Adrenal gland (tissue), 12 donors: ENCODE measurements around the gene C10orf90. TPM values are rescaled to one million over a fixed set of nuclear protein-coding genes. Genes with fewer than 3 reads are reported as not detected.
"Not testable (repeated sequence)": the region's sequence is repeated elsewhere in the genome, so short reads cannot be mapped to it uniquely, and the experiment has no call there.

Experiments used
- DNase-seq, 7 donors: peaks; one replicate each; pipeline ENCODE4 v3.0.0-alpha.2; 2019 to 2020
- H3K27ac ChIP-seq, 5 donors: fragments of 200-600 bp; sonication (generic) in 4 of 5; 1 replicate in 3 of 5; 2 replicates in 2 of 5; pipeline versions ENCODE4 v1.5.1 to v1.8.0; 2016 to 2020; ENCODE audit warnings: mild to moderate bottlenecking in 1 of 5
- H3K27me3 ChIP-seq: fragments of 200-600 bp; 2 replicates; pipeline ENCODE4 v1.8.0; 2021
- H3K36me3 ChIP-seq, 2 donors: fragments of 200-600 bp; replicated peaks in 1 of 2; 1 replicate in 1 of 2; 2 replicates in 1 of 2; pipeline versions ENCODE4 v1.5.1 to v1.8.0; 2018 to 2022
- H3K4me1 ChIP-seq, 2 donors: fragments of 200-600 bp; replicated peaks in 1 of 2; 1 replicate in 1 of 2; 2 replicates in 1 of 2; pipeline versions ENCODE4 v1.5.1 to v1.8.0; 2018 to 2021
- H3K4me3 ChIP-seq, 4 donors: fragments of 200-600 bp; sonication (generic) in 3 of 4; one replicate each; pipeline ENCODE4 v1.5.1; 2016 to 2018
- H3K9me3 ChIP-seq, 3 donors: fragments of 200-600 bp; sonication (generic) in 1 of 3; replicated peaks in 1 of 3; 1 replicate in 2 of 3; 2 replicates in 1 of 3; pipeline versions ENCODE4 v1.5.1 to v1.8.0; 2016 to 2021
- CTCF ChIP-seq, 6 experiments: fragments of 450-650 bp in 4 of 6; fragments of 200-600 bp in 2 of 6; sonication (generic) in 1 of 6; IDR thresholded peaks; 1 replicate in 5 of 6; 2 replicates in 1 of 6; pipeline versions ENCODE4 v1.5.1 to v1.8.0; 2016 to 2021; ENCODE audit warnings: antibody characterized with exemption in 6 of 6, mild to moderate bottlenecking in 2 of 6, moderate library complexity in 1 of 6
- POLR2A ChIP-seq, 2 donors: fragments of 450-650 bp; IDR thresholded peaks; one replicate each; pipeline ENCODE4 v1.6.1; 2017; ENCODE audit warnings: antibody characterized with exemption in 2 of 2, mild to moderate bottlenecking in 2 of 2, moderate library complexity in 1 of 2
- WGBS, 4 donors: extraction: QIAGEN DNeasy Blood & Tissue Kit in 2 of 4; methylation state at CpG; one replicate each; pipeline versions ENCODE4 v1.1.5 to v1.1.7; 2013 to 2017; 5-methylcytosine and 5-hydroxymethylcytosine counted together
- intact Hi-C, 2 donors: fragments of 100-400 bp; cut with DNase I; formaldehyde crosslinking; loops; one replicate each; pipeline versions ENCODE4 v1.14.1 to v1.15.0; 2022 to 2023
- polyA plus RNA-seq, 3 donors: library from polyadenylated mRNA; stranded (reverse); fragments of 200-250 nt in 2 of 3; fragments of 350-450 nt in 1 of 3; fragmentation: Illumina TruSeq in 1 of 3; extraction: RNeasy Lipid Tissue Mini Kit (QIAGEN cat#74804) in 1 of 3; gene quantifications; one replicate each; pipeline ENCODE4 v1.2.3, GENCODE V29; 2013 to 2014
- total RNA-seq, 9 donors: library from RNA; depleted of rRNA in 4 of 9; stranded (reverse); fragments of >200 nt in 4 of 9; fragments of 120-200 nt in 1 of 9; fragmentation: NEBNext Ultra II Directional in 1 of 9; extraction: Animal tissue kit (Norgen Biotek cat#: 25700) in 1 of 9; gene quantifications; one replicate each; pipeline versions ENCODE4 v1.1.0 to v1.2.4, GENCODE V29; 2013 to 2023
- donor health status: healthy with polysubstance abuse.
- donor health status: Bipolar disorder and iron deficiency.
- donor health status: DM: yes; HTN: yes; CAD: no.
- donor health status: DM: no; HTN: no; CAD: no.
- donor health status: DM: no; HTN: no; CAD: no.
- donor health status: DM: yes; HTN: yes; CAD: no.

Gene C10orf90
- total and polyA plus RNA-seq, 12 donors, result 0.10 to 0.18 TPM; not detected in 10

- Histone ChIP-seq H3K27me3 (no peaks in the 10 kb centered on the region), H3K36me3 (no peaks in the 10 kb centered on the region), H3K9me3 (no peaks in the 10 kb centered on the region), H3K4me1 (no peaks in the 10 kb centered on the region), H3K27ac (no peak overlapping the region), H3K4me3 (no peak overlapping the region)
- 22 to 62% (median 31%) methylated on average over 1 of the region's 1 CpG for WGBS, 4 donors
- no peak for TF ChIP-seq CTCF (IDR thresholded peaks at IDR 0.05)
- intact Hi-C loops, result no loop called here
- DNase-seq, result no peak
These were observed 111.6 kb downstream of the C10orf90 start for GRCh38 chr10:126558881-126559280.

- no peaks in the 10 kb centered on the region for H3K4me1 ChIP-seq
- no peaks in the 10 kb centered on the region for H3K36me3 ChIP-seq
- H3K9me3 ChIP-seq, result no peaks in the 10 kb centered on the region
- no peak overlapping the region for H3K4me3 ChIP-seq
- H3K27me3 ChIP-seq, result no peaks in the 10 kb centered on the region
- H3K27ac ChIP-seq, result no peak overlapping the region
- no peak for TF ChIP-seq POLR2A (IDR thresholded peaks at IDR 0.05)
- no peak for TF ChIP-seq CTCF (IDR thresholded peaks at IDR 0.05)
- DNase-seq, result no peak
- intact Hi-C loops, result no loop called here
These were observed 119.3 kb downstream of the C10orf90 start for GRCh38 chr10:126551202-126551601.

- H3K9me3 ChIP-seq, H3K27me3 ChIP-seq, H3K36me3 ChIP-seq, intact Hi-C loops, H3K27ac ChIP-seq, H3K4me1 ChIP-seq, H3K4me3 ChIP-seq, DNase-seq: not testable (repeated sequence)
- 65 to 83% (median 77%) methylated on average over 4 of the region's 4 CpGs for WGBS, 4 donors
These were observed 119.9 kb downstream of the C10orf90 start for GRCh38 chr10:126550586-126550985.

- intact Hi-C loops, result no loop called here
- Histone ChIP-seq H3K9me3 (no peaks in the 10 kb centered on the region), H3K4me3 (no peak overlapping the region), H3K36me3 (no peaks in the 10 kb centered on the region), H3K4me1 (no peaks in the 10 kb centered on the region), H3K27me3 (peaks cover 7% of the 10 kb centered on the region), H3K27ac (no peak overlapping the region)
- no peak for DNase-seq
- TF ChIP-seq CTCF (IDR thresholded peaks at IDR 0.05), result no peak
- no peak for TF ChIP-seq POLR2A (IDR thresholded peaks at IDR 0.05)
These were observed 121.1 kb downstream of the C10orf90 start for GRCh38 chr10:126549344-126549743.

GRCh38 chr10:126544565-126544964 is 125.9 kb downstream of the C10orf90 start:
- Histone ChIP-seq H3K9me3 (no peaks in the 10 kb centered on the region), H3K4me3 (no peak overlapping the region), H3K4me1 (no peaks in the 10 kb centered on the region), H3K27me3 (peaks cover 7% of the 10 kb centered on the region), H3K36me3 (no peaks in the 10 kb centered on the region), H3K27ac (no peak overlapping the region)
- TF ChIP-seq CTCF (IDR thresholded peaks at IDR 0.05) (no peak), POLR2A (IDR thresholded peaks at IDR 0.05) (no peak)
- DNase-seq, result no peak
- 55 to 71% (median 61%) methylated on average over 3 of the region's 3 CpGs for WGBS, 4 donors
- intact Hi-C loops, result no loop called here
